Panc1 (cell line): Measurements from ENCODE around the gene CDYL2. TPM values are rescaled to one million over a fixed set of nuclear protein-coding genes. Genes with fewer than 3 reads are reported as not detected.

ENCODE experiments used
- ATAC-seq: fragments of 200-7000 bp; cut with Tn5 transposase; 2 replicates; pipeline ENCODE4 v1.9.1; 2020; ENCODE audit warnings: mild to moderate bottlenecking, moderate library complexity
- BruUV-seq: library from RNA; stranded (reverse); fragments of 400-500 nt; replicated peaks from 2 replicates; lab custom pipeline; 2021; lab: Mats Ljungman, UMichigan
- CTCF ChIA-PET: fragments of 300-600 bp; sonication (Branson Sonifier 250); formaldehyde crosslinking; loops from one replicate; lab custom pipeline; 2022; ENCODE audit warnings: antibody characterized with exemption; lab: Charles Lee
- POLR2A ChIA-PET: fragments of 300-600 bp; sonication (Branson Sonifier 250); formaldehyde crosslinking; loops from one replicate; lab custom pipeline; 2022; ENCODE audit warnings: antibody characterized with exemption; lab: Charles Lee
- DNase-seq: peaks from one replicate; pipeline ENCODE4 v3.0.0-alpha.2; 2010; ENCODE audit warnings: low read depth, low spot score
- H3K27ac ChIP-seq: 2 replicates; pipeline ENCODE4 v1.5.1; 2011; ENCODE audit warnings: mild to moderate bottlenecking, low read length, inconsistent platforms
- H3K27me3 ChIP-seq: fragments of 200-500 bp; sonication (Bioruptor generic); 2 replicates; pipeline ENCODE4 v1.6.0; 2014; ENCODE audit warnings: low read length, inconsistent platforms; ENCODE audit not compliant: control insufficient read depth, insufficient read depth
- H3K36me3 ChIP-seq: fragments of 200-500 bp; sonication (Bioruptor generic); 2 replicates; pipeline ENCODE4 v1.5.1; 2014; ENCODE audit warnings: inconsistent platforms, mild to moderate bottlenecking, low read length, moderate library complexity; ENCODE audit not compliant: control insufficient read depth, insufficient read depth
- H3K4me1 ChIP-seq: 2 replicates; pipeline ENCODE4 v1.5.1; 2011; ENCODE audit warnings: inconsistent platforms, mild to moderate bottlenecking, low read length, moderate library complexity; ENCODE audit not compliant: control insufficient read depth, insufficient read depth
- H3K4me3 ChIP-seq, 2 experiments: 2 replicates each; pipeline ENCODE4 v1.5.1; 2011 to 2012; ENCODE audit warnings: low read depth in 2 of 2, low read length in 2 of 2, mild to moderate bottlenecking in 2 of 2, inconsistent platforms in 1 of 2, moderate library complexity in 1 of 2
- H3K9me3 ChIP-seq: fragments of 200-500 bp; sonication (Bioruptor generic); 2 replicates; pipeline ENCODE4 v1.5.1; 2014; ENCODE audit warnings: low read depth, mild to moderate bottlenecking, inconsistent platforms, low read length, moderate library complexity; ENCODE audit not compliant: control insufficient read depth, insufficient read depth
- CTCF ChIP-seq: fragments of 450-650 bp; IDR thresholded peaks from 2 replicates; pipeline ENCODE4 v1.5.1; 2017; ENCODE audit warnings: mild to moderate bottlenecking
- POLR2AphosphoS5 ChIP-seq: IDR thresholded peaks from 2 replicates; pipeline ENCODE4 v1.6.1; 2012; ENCODE audit warnings: mild to moderate bottlenecking, low read depth, low read length, moderate library complexity
- REST ChIP-seq, 2 experiments: IDR thresholded peaks; 2 replicates each; pipeline ENCODE4 v1.6.1; 2011 to 2012; ENCODE audit warnings: low read depth in 2 of 2, control low read depth in 1 of 2, low read length in 1 of 2, mild to moderate bottlenecking in 1 of 2, moderate library complexity in 1 of 2; ENCODE audit not compliant: insufficient read depth in 1 of 2
- SIN3A ChIP-seq: IDR thresholded peaks from 2 replicates; pipeline ENCODE4 v1.6.1; 2012; ENCODE audit warnings: low read depth, mild to moderate bottlenecking, low read length, moderate library complexity, borderline replicate concordance; ENCODE audit not compliant: insufficient read depth
- TCF7L2 ChIP-seq: IDR thresholded peaks from 2 replicates; pipeline ENCODE4 v1.6.1; 2011; ENCODE audit warnings: mild to moderate bottlenecking, low read depth, low read length, inconsistent platforms
- in situ Hi-C: cut with HindIII; loops from 2 replicates; pipeline ENCODE4 v1.10.0; 2016; ENCODE audit warnings: low sequenced_read_pairs, low pct_unique_long_range_greater_than_20kb
- intact Hi-C: fragments of 100-400 bp; cut with micrococcal nuclease; formaldehyde crosslinking; loops from one replicate; pipeline ENCODE4 v1.10.0; 2022; ENCODE audit not compliant: unreplicated experiment
- total RNA-seq: library from RNA; stranded (reverse); gene quantifications from one replicate; pipeline ENCODE4 v1.2.1, GENCODE V29; 2021; ENCODE audit not compliant: unreplicated experiment

Gene CDYL2
- total RNA-seq, 1 experiment from 2014 or later, result 6.1 TPM

GRCh38 chr16:80577485-80578280, 226.7 kb downstream of the CDYL2 start:
- DNase-seq, result no peak

GRCh38 chr16:80576343-80576912, 228.0 kb downstream of the CDYL2 start:
- no peak for DNase-seq
- POLR2A ChIA-PET, result no interaction called here
- in situ Hi-C loops, result no loop called here
- Histone ChIP-seq H3K27me3 (no peaks in the 10 kb centered on the region), H3K36me3 (no peaks in the 10 kb centered on the region), H3K27ac (no peak overlapping the region), H3K4me3 (no peak overlapping the region), H3K4me1 (no peaks in the 10 kb centered on the region), H3K9me3 (no peaks in the 10 kb centered on the region)
- TF ChIP-seq POLR2AphosphoS5 (no peak), CTCF (no peak)
- BruUV-seq, result no TSS peak
- CTCF ChIA-PET, result no interaction called here
- no peak for ATAC-seq
- intact Hi-C loops, result no loop called here

More at GRCh38 chr16:80577485-80578280, 226.7 kb downstream of the CDYL2 start:
- H3K27me3 ChIP-seq, result no peaks in the 10 kb centered on the region
- intact Hi-C loops (no loop called here), in situ Hi-C loops (no loop called here)
- no TSS peak for BruUV-seq
- POLR2A ChIA-PET, result no interaction called here
- H3K4me1 ChIP-seq, result no peaks in the 10 kb centered on the region
- no peak for ATAC-seq
- TF ChIP-seq CTCF (no peak), POLR2AphosphoS5 (no peak), REST (IDR thresholded peaks at IDR 0.05; ENCODE audit: insufficient read depth in 1 of 2, low read depth in 2 of 2, low read length in 1 of 2) (no peak), TCF7L2 (no peak), SIN3A (no peak)
- H3K4me3 ChIP-seq, result no peak overlapping the region
- H3K36me3 ChIP-seq, result no peaks in the 10 kb centered on the region
- no peaks in the 10 kb centered on the region for H3K9me3 ChIP-seq
- H3K27ac ChIP-seq, result no peak overlapping the region
- CTCF ChIA-PET, result no interaction called here
